ENCODE results near the gene MOB2. TPM values are rescaled to one million over a fixed set of nuclear protein-coding genes. Genes with fewer than 3 reads are reported as not detected.

The MOB2 gene
- total RNA-seq, 2 experiments from 2014 or later: 37.0 to 38.3 TPM

DNA sequence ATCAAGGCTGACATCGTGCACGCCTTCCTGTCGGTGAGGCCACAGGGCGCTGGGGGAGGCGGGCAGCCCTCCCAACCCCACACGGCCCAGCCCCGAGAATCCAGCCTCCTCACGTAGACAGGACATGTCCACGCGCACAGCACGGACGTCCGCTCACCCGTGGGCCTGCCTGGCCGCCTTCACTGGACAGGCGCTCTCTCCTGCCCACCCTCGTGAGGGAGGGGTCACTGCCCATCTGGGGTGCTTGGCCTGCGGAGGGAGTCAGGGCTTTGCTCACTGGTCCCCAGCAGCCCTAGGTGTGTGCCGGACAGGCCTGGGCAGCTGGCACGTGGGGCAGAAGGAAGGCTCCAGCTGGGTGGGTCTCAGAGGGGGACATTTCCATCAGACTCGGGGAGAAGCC is 32.0 kb downstream of the MOB2 start:
- no peak for ATAC-seq (ENCODE audit: poor library complexity)
- H3K4me1 Mint-ChIP-seq (ENCODE audit: low read depth): no peaks in the 10 kb centered on the region
- Histone ChIP-seq H3K27ac (ENCODE audit: low read depth in 1 of 2, low read length in 2 of 2) (no peak overlapping the region), H3K27me3 (ENCODE audit: control insufficient read depth in 1 of 2, insufficient read depth in 2 of 2, low read length in 2 of 2) (no peaks in the 10 kb centered on the region), H3K36me3 (ENCODE audit: insufficient read depth, low read length) (no peaks in the 10 kb centered on the region), H3K4me1 (ENCODE audit: insufficient read depth, low read length) (peaks cover 13% of the 10 kb centered on the region), H3K4me3 (ENCODE audit: low read length) (no peak overlapping the region), H3K9me3 (ENCODE audit: control insufficient read depth in 1 of 2, insufficient read depth in 1 of 2, low read length in 2 of 2) (no peaks in the 10 kb centered on the region)
- H3K4me3 Mint-ChIP-seq: no peak overlapping the region
- ChIA-PET CTCF (no interaction called here), POLR2A (no interaction called here)
- H3K27ac Mint-ChIP-seq: no peak overlapping the region
- no peaks in the 10 kb centered on the region for H3K36me3 Mint-ChIP-seq (ENCODE audit: low read depth)
- intact Hi-C loops (cut with DNase I, micrococcal nuclease): loop anchor here in 1 of 2 experiments (5.0 kb wide), 1 partner anchor 118 kb away; the partner anchor contains the start of gene DUSP8
- TF ChIP-seq, protein P1, sequence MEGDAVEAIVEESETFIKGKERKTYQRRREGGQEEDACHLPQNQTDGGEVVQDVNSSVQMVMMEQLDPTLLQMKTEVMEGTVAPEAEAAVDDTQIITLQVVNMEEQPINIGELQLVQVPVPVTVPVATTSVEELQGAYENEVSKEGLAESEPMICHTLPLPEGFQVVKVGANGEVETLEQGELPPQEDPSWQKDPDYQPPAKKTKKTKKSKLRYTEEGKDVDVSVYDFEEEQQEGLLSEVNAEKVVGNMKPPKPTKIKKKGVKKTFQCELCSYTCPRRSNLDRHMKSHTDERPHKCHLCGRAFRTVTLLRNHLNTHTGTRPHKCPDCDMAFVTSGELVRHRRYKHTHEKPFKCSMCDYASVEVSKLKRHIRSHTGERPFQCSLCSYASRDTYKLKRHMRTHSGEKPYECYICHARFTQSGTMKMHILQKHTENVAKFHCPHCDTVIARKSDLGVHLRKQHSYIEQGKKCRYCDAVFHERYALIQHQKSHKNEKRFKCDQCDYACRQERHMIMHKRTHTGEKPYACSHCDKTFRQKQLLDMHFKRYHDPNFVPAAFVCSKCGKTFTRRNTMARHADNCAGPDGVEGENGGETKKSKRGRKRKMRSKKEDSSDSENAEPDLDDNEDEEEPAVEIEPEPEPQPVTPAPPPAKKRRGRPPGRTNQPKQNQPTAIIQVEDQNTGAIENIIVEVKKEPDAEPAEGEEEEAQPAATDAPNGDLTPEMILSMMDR (IDR thresholded peaks at IDR 0.05): no peak
- H3K27me3 Mint-ChIP-seq: no peaks in the 10 kb centered on the region
- no peaks in the 10 kb centered on the region for H3K9me3 Mint-ChIP-seq
- DNase-seq: no peak

- ATAC-seq (ENCODE audit: poor library complexity) (peak; percentile 99), DNase-seq (peak in 7 of 14 experiments; percentile 18 to 71 (median 49))
- Mint-ChIP-seq H3K4me1 (ENCODE audit: low read depth) (no peaks in the 10 kb centered on the region), H3K27me3 (no peaks in the 10 kb centered on the region), H3K9me3 (no peaks in the 10 kb centered on the region), H3K27ac (no peak overlapping the region), H3K4me3 (no peak overlapping the region), H3K36me3 (ENCODE audit: low read depth) (no peaks in the 10 kb centered on the region)
- Histone ChIP-seq H3K36me3 (ENCODE audit: insufficient read depth, low read length) (no peaks in the 10 kb centered on the region), H3K27me3 (ENCODE audit: control insufficient read depth in 1 of 2, insufficient read depth in 2 of 2, low read length in 2 of 2) (no peaks in the 10 kb centered on the region), H3K9me3 (ENCODE audit: control insufficient read depth in 1 of 2, insufficient read depth in 1 of 2, low read length in 2 of 2) (no peaks in the 10 kb centered on the region), H3K4me1 (ENCODE audit: insufficient read depth, low read length) (peaks cover 15% of the 10 kb centered on the region), H3K27ac (ENCODE audit: low read depth in 1 of 2, low read length in 2 of 2) (no peak overlapping the region), H3K4me3 (ENCODE audit: low read length) (no peak overlapping the region)
- intact Hi-C loops (cut with DNase I, micrococcal nuclease): loop anchor here (1.0 to 5.0 kb wide), 3 partner anchors 61 to 121 kb away; partner anchors contain the start of gene DUSP8 (in 1 of the 2)
- ChIA-PET CTCF (interaction anchor here (2.0 kb wide), 1 partner anchor 121 kb away, joined by 6 read pairs; no protein-coding TSS in a partner anchor), POLR2A (no interaction called here)
- TF ChIP-seq, protein P1 (IDR thresholded peaks at IDR 0.05): peak; percentile 61
Measured at GRCh38 chr11:1453611-1454034, 33.0 kb downstream of the MOB2 start.

DNA sequence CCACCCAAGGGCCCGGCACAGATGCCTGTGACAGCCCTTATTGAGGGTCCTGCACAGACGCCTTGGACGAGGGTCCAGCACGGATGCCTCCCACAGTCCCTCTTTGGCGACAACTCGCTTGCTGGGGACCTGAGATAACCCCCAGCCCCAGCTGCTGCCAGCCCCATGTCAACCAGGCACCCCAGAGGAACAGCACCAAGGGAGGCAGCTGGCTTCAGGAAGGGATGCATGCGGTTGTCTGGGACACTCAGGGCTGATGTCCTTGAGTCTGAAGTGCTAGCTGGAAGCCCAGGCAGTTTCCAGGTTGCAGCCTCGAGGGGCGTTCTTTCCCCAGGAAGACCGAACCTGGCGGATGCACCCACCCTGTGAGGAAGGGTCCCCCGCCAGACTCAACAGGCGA is 33.8 kb downstream of the MOB2 start:
- DNase-seq: no peak
- Mint-ChIP-seq H3K9me3 (no peaks in the 10 kb centered on the region), H3K27me3 (no peaks in the 10 kb centered on the region), H3K4me3 (no peak overlapping the region), H3K36me3 (ENCODE audit: low read depth) (no peaks in the 10 kb centered on the region), H3K4me1 (ENCODE audit: low read depth) (no peaks in the 10 kb centered on the region), H3K27ac (no peak overlapping the region)
- H3K4me3 ChIP-seq (ENCODE audit: low read length): no peak overlapping the region
- intact Hi-C loops (cut with DNase I, micrococcal nuclease): loop anchor here (1.0 to 5.0 kb wide), 3 partner anchors 62 to 122 kb away; partner anchors contain the start of gene DUSP8 (in 1 of the 2)
- TF ChIP-seq, protein P1 (IDR thresholded peaks at IDR 0.05): no peak
- CTCF ChIA-PET: interaction anchor here (2.0 kb wide), 1 partner anchor 122 kb away, joined by 6 read pairs; no protein-coding TSS in a partner anchor
- ATAC-seq (ENCODE audit: poor library complexity): no peak
- H3K27ac ChIP-seq (ENCODE audit: low read depth in 1 of 2, low read length in 2 of 2): no peak overlapping the region
- H3K36me3 ChIP-seq (ENCODE audit: insufficient read depth, low read length): no peaks in the 10 kb centered on the region
- H3K27me3 ChIP-seq (ENCODE audit: control insufficient read depth in 1 of 2, insufficient read depth in 2 of 2, low read length in 2 of 2): no peaks in the 10 kb centered on the region
- H3K4me1 ChIP-seq (ENCODE audit: insufficient read depth, low read length): peaks cover 16% of the 10 kb centered on the region
- POLR2A ChIA-PET: no interaction called here
- H3K9me3 ChIP-seq (ENCODE audit: control insufficient read depth in 1 of 2, insufficient read depth in 1 of 2, low read length in 2 of 2): no peaks in the 10 kb centered on the region
